Islet of Langerhans (tissue), 1 donor: ENCODE results near the gene IFRD2.
"Not testable (repeated sequence)": the region's sequence is repeated elsewhere in the genome, so short reads cannot be mapped to it uniquely, and the experiment has no call there.

Experiments used
- FAIRE-seq: peaks from one replicate; lab custom pipeline; 2011; peaks lifted over from hg19 to GRCh38; lab: Jason Lieb, UNC

The IFRD2 gene

GRCh38 chr3:50246517-50246954 lies 45.7 kb downstream of the IFRD2 start:
- no peak for FAIRE-seq

GRCh38 chr3:50245831-50246516 lies 46.3 kb downstream of the IFRD2 start:
- FAIRE-seq = no peak

- no peak for FAIRE-seq
These were observed 46.9 kb downstream of the IFRD2 start for GRCh38 chr3:50245251-50245745.

GRCh38 chr3:50244813-50245212 lies 47.4 kb downstream of the IFRD2 start:
- FAIRE-seq = not testable (repeated sequence)

- FAIRE-seq = no peak
These were observed 48.7 kb downstream of the IFRD2 start for GRCh38 chr3:50243543-50243895.

GRCh38 chr3:50242851-50243542 lies 49.2 kb downstream of the IFRD2 start:
- no peak for FAIRE-seq

GRCh38 chr3:50242381-50242770 lies 49.9 kb downstream of the IFRD2 start:
- FAIRE-seq = no peak

- FAIRE-seq = no peak
These were observed 50.4 kb downstream of the IFRD2 start for GRCh38 chr3:50241713-50242380.

- FAIRE-seq = no peak
These were observed 51.1 kb downstream of the IFRD2 start for GRCh38 chr3:50241163-50241562.

- no peak for FAIRE-seq
These were observed 52.6 kb downstream of the IFRD2 start for GRCh38 chr3:50239649-50240048.

GRCh38 chr3:50238549-50239026 lies 53.6 kb downstream of the IFRD2 start:
- FAIRE-seq = no peak

- FAIRE-seq = no peak
These were observed 54.3 kb downstream of the IFRD2 start for GRCh38 chr3:50237754-50238548.
